AG09309 (cell line): Measurements from ENCODE around the gene NR5A2.

ENCODE experiments used
- DNase-seq: peaks from one replicate; pipeline ENCODE4 v3.0.0-alpha.2; 2010; ENCODE audit warnings: low read depth
- H3K4me3 ChIP-seq: 2 replicates; pipeline ENCODE4 v1.5.1; 2011; ENCODE audit warnings: mild to moderate bottlenecking, low read depth, low read length, moderate library complexity; ENCODE audit not compliant: control insufficient read depth
- TF ChIP-seq, protein P1 (sequence below): IDR thresholded peaks from 2 replicates; pipeline ENCODE4 v1.5.1; 2011; ENCODE audit warnings: mild to moderate bottlenecking, low read depth, low read length, inconsistent platforms; ENCODE audit not compliant: insufficient read depth, control insufficient read depth; ENCODE audit errors: missing control alignments

Gene NR5A2

DNA sequence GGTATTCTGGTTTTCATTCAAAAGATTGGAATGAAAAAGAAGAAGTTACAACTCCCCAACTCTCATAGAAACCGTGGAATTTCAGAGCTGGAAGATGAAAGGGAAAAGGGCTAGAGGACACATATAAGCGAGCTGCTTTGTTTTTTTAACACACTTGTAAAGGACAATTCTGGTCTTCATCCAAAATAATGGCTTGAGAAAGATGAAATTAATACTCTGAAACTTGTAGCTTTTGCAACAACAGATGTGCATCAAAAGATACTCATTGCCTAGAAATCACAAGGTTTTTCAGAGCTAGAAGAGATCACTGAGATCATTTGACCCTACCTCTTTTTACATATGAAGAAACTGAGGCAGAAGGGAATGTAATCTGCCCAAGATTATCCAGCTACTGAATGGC is 25.6 kb downstream of the NR5A2 start:
- DNase-seq = no peak
- no peak overlapping the region for H3K4me3 ChIP-seq
- TF ChIP-seq, protein P1, sequence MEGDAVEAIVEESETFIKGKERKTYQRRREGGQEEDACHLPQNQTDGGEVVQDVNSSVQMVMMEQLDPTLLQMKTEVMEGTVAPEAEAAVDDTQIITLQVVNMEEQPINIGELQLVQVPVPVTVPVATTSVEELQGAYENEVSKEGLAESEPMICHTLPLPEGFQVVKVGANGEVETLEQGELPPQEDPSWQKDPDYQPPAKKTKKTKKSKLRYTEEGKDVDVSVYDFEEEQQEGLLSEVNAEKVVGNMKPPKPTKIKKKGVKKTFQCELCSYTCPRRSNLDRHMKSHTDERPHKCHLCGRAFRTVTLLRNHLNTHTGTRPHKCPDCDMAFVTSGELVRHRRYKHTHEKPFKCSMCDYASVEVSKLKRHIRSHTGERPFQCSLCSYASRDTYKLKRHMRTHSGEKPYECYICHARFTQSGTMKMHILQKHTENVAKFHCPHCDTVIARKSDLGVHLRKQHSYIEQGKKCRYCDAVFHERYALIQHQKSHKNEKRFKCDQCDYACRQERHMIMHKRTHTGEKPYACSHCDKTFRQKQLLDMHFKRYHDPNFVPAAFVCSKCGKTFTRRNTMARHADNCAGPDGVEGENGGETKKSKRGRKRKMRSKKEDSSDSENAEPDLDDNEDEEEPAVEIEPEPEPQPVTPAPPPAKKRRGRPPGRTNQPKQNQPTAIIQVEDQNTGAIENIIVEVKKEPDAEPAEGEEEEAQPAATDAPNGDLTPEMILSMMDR = no peak

DNA sequence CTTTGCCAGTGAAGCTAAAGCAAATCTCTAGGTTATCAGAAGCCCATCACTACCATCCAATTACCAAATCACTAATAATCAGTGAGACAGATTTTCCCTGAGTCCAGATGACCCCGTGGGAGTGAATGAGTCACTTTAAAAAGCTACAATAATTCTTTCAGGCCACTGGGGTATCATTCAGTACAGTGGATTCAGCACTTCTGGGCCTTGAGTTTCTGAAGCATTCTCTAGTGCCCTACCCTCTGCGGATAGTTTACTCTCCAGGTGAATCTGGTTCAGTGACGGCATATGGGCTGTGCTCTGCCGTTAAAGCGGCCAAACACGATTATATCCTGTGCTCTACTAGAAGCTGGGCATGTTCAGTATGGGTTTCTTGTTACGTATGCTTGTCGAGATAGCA is 26.1 kb downstream of the NR5A2 start:
- no peak overlapping the region for H3K4me3 ChIP-seq
- DNase-seq = no peak
- TF ChIP-seq, protein P1 = no peak

- no peak for DNase-seq
- TF ChIP-seq, protein P1 = no peak
- H3K4me3 ChIP-seq = no peak overlapping the region
Observed at GRCh38 chr1:200058341-200058740, 30.8 kb downstream of the NR5A2 start.

- no peak for DNase-seq
- TF ChIP-seq, protein P1 = no peak
- no peak overlapping the region for H3K4me3 ChIP-seq
Observed at GRCh38 chr1:200062143-200062542, 34.6 kb downstream of the NR5A2 start.

DNA sequence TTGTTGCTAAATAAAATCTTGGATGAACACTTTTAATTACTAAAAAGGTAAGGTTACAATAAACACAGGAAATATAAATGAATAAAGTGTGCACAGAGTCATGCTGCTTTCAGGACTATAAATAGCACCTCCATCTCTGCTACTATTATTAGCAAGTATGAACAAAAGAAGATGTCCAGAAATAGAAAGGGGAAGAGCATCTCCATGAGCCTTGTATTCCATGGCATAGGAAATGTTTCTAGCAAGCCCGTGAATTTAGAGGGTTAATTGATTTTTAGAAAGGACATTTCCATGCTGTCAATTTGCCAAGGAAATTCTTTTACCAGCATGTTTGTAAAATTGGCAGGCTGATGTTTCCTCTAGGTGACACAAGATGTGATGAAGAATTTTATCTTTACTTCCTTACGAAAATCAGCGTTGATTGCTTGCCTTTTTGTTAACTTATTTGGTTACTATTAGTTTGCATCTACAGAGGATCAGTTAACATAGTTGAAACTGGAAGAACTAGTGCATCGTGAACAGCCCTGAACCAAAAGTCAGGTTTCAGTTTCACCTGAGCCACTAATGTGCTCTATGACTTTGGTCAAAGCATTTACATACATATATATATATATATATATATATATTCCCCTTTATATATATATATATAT is 45.3 kb downstream of the NR5A2 start:
- TF ChIP-seq, protein P1 = no peak
- no peak for DNase-seq
- no peak overlapping the region for H3K4me3 ChIP-seq

GRCh38 chr1:200073286-200073637 is 45.8 kb downstream of the NR5A2 start:
- TF ChIP-seq, protein P1 = no peak
- DNase-seq = no peak
- H3K4me3 ChIP-seq = no peak overlapping the region

- H3K4me3 ChIP-seq = no peak overlapping the region
- TF ChIP-seq, protein P1 = no peak
- no peak for DNase-seq
Observed at GRCh38 chr1:200075522-200075921, 48.0 kb downstream of the NR5A2 start.
